ENCODE results near the gene H3-3A. TPM values are rescaled to one million over a fixed set of nuclear protein-coding genes. Genes with fewer than 3 reads are reported as not detected.

H3-3A gene
- total and polyA plus RNA-seq, 5 donors from 2014 or later, result 408 to 1,137 (median 967) TPM

DNA sequence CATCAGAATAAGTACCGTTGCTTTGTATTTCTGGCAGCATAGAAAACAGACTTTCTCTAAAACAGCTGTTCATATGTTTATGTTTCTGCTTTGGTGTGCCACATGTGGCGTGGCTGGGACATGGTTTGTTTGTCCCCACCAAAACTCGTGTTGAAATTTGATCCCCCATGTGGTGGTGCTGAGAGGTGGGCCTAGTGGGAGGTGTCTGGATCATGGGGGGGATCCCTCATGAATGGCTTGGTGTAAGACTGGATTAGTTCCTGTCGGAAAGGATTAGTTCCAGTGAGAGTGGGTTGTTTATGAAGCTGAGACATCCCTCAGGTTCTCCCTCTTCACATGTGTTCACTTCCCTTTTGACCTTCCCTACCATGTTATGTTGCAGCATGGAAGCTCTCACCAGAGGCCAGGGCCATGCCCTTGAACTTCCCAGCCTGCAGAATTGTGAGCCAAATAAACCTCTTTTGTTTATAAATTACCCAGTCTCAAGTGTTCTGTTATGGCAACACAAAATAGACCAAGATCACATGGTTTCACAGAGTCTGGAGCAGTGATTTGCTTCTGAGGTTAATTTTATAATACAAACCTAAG, 17.9 kb upstream of the H3-3A start:
- Mint-ChIP-seq H3K27ac (no peak overlapping the region), H3K4me3 (no peak overlapping the region), H3K27me3 (peaks cover under 1% of the 10 kb centered on the region), H3K4me1 (peaks cover 0 to 5% (median under 1%) of the 10 kb centered on the region in 4 donors), H3K9me3 (no peaks in the 10 kb centered on the region), H3K36me3 (peaks cover 6% of the 10 kb centered on the region)
- no peak overlapping the region for H3K4me3 ChIP-seq (ENCODE audit: low read depth, low read length)
- H3K9me3 ChIP-seq (ENCODE audit: control insufficient read depth in 2 of 2, low read length in 2 of 2), result no peaks in the 10 kb centered on the region
- ATAC-seq (ENCODE audit: low read depth in 2 of 2) (no peak), DNase-seq (no peak)
- no peaks in the 10 kb centered on the region for H3K27me3 ChIP-seq (ENCODE audit: control insufficient read depth, insufficient read depth, low read length)
- no peaks in the 10 kb centered on the region for H3K4me1 ChIP-seq (ENCODE audit: control insufficient read depth, insufficient read depth, low read length, poor library complexity, severe bottlenecking)
- H3K27ac ChIP-seq (ENCODE audit: insufficient read depth, low read length, poor library complexity, severe bottlenecking), result no peak overlapping the region
- H3K36me3 ChIP-seq (ENCODE audit: control insufficient read depth, insufficient read depth, low read length), result no peaks in the 10 kb centered on the region

DNA sequence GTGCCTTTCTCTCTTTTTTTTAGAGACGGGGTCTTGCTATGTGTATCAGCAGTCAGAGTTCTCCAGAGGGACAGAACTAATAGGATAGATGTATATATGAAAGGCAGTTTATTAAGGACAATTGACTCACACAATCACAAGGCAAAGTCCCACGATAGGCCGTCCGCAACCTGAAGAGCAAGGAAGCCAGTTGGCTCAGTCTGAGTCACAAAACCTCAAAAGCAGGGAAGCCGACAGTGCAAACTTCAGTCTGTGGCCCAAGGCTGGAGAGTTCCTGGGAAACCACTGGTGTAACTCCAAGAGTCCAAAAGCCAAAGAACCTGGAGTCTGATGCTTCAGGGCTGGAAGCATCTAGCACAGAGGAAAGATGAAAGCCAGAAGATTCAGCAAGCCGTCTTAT, 16.3 kb upstream of the H3-3A start:
- H3K27ac ChIP-seq (ENCODE audit: insufficient read depth, low read length, poor library complexity, severe bottlenecking), result no peak overlapping the region
- H3K9me3 ChIP-seq (ENCODE audit: control insufficient read depth in 2 of 2, low read length in 2 of 2), result no peaks in the 10 kb centered on the region
- peaks cover 6% of the 10 kb centered on the region for H3K36me3 Mint-ChIP-seq
- H3K27ac Mint-ChIP-seq, result no peak overlapping the region
- H3K4me3 Mint-ChIP-seq, result no peak overlapping the region
- no peak for ATAC-seq (ENCODE audit: low read depth in 2 of 2)
- DNase-seq, result no peak
- no peaks in the 10 kb centered on the region for H3K9me3 Mint-ChIP-seq
- peaks cover 0 to 5% (median under 1%) of the 10 kb centered on the region in 4 donors for H3K4me1 Mint-ChIP-seq
- no peak overlapping the region for H3K4me3 ChIP-seq (ENCODE audit: low read depth, low read length)
- no peaks in the 10 kb centered on the region for H3K36me3 ChIP-seq (ENCODE audit: control insufficient read depth, insufficient read depth, low read length)
- no peaks in the 10 kb centered on the region for H3K4me1 ChIP-seq (ENCODE audit: control insufficient read depth, insufficient read depth, low read length, poor library complexity, severe bottlenecking)
- no peaks in the 10 kb centered on the region for H3K27me3 Mint-ChIP-seq
- H3K27me3 ChIP-seq (ENCODE audit: control insufficient read depth, insufficient read depth, low read length), result no peaks in the 10 kb centered on the region

DNA sequence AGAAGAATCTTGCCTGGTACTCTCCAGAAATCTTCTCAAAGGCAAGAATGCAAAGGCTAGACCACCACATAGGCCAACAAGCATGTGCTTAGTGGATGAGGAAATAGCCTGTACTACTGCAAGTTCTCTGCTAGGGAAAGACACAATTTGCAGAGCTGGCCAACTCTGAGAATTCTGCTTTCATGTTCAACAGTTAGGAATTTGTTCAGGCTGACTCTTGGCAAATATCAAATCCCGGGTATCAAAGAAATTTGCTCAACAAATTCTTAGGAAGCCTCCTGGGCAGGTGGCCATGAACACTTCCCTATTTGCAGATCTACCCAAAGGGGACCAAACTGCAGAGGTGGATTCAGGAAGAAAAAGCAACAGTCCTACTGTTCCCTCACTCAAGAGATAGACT, 15.0 kb upstream of the H3-3A start:
- ATAC-seq (ENCODE audit: low read depth in 2 of 2) (no peak), DNase-seq (no peak)
- Mint-ChIP-seq H3K4me1 (peaks cover 0 to 5% (median 2%) of the 10 kb centered on the region in 4 donors), H3K27me3 (no peaks in the 10 kb centered on the region), H3K9me3 (no peaks in the 10 kb centered on the region), H3K27ac (no peak overlapping the region), H3K4me3 (no peak overlapping the region), H3K36me3 (peaks cover 6% of the 10 kb centered on the region)
- Histone ChIP-seq H3K36me3 (ENCODE audit: control insufficient read depth, insufficient read depth, low read length) (no peaks in the 10 kb centered on the region), H3K4me3 (ENCODE audit: low read depth, low read length) (no peak overlapping the region), H3K27ac (ENCODE audit: insufficient read depth, low read length, poor library complexity, severe bottlenecking) (no peak overlapping the region), H3K4me1 (ENCODE audit: control insufficient read depth, insufficient read depth, low read length, poor library complexity, severe bottlenecking) (no peaks in the 10 kb centered on the region), H3K9me3 (ENCODE audit: control insufficient read depth in 2 of 2, low read length in 2 of 2) (no peaks in the 10 kb centered on the region), H3K27me3 (ENCODE audit: control insufficient read depth, insufficient read depth, low read length) (no peaks in the 10 kb centered on the region)

DNA sequence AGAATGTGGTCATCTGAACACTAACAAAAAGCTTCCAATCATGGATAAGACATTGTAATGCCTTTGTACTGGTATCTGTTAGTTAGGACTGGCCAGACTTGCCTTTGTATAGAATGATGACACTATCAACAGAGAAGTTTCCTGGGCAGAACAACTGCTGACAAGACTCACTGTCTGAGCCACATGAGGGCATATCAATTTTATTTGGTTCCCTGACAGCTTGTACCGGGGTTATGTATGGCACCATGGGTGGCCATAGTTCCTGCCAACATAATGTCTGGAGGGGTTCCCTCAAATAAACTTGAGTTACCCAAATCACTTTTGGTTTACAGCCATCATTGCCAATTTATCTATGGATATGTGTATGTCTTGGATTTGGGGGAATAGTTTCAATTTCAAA, 13.6 kb upstream of the H3-3A start:
- H3K9me3 Mint-ChIP-seq, result no peaks in the 10 kb centered on the region

DNA sequence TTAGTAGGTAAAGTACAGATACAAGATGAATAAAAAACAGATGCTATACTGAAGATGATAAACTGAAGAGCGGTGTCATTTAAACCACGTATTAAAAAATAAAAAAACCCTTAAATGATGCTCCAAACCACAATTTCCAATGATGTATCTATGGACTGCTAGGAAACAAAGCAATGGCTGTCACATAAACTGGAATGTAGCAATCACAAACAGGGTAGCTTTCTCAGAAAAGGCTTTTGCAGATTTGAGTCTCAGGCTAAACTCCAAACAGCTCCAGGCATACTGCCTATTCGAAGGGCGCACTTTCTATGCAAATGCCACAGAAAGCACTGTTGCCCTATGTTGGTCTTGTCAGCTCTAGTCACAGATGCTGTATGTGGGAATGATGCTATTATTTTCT, 12.4 kb upstream of the H3-3A start:
- no peaks in the 10 kb centered on the region for H3K4me1 ChIP-seq (ENCODE audit: control insufficient read depth, insufficient read depth, low read length, poor library complexity, severe bottlenecking)
- Mint-ChIP-seq H3K27ac (no peak overlapping the region), H3K27me3 (no peaks in the 10 kb centered on the region), H3K4me1 (peaks cover 0 to 3% (median 0%) of the 10 kb centered on the region in 4 donors), H3K36me3 (peaks cover 4% of the 10 kb centered on the region), H3K9me3 (no peaks in the 10 kb centered on the region), H3K4me3 (no peak overlapping the region)
- H3K9me3 ChIP-seq (ENCODE audit: control insufficient read depth in 2 of 2, low read length in 2 of 2), result no peaks in the 10 kb centered on the region
- no peak overlapping the region for H3K4me3 ChIP-seq (ENCODE audit: low read depth, low read length)
- no peak for ATAC-seq (ENCODE audit: low read depth in 2 of 2)
- no peaks in the 10 kb centered on the region for H3K36me3 ChIP-seq (ENCODE audit: control insufficient read depth, insufficient read depth, low read length)
- no peak for DNase-seq
- H3K27me3 ChIP-seq (ENCODE audit: control insufficient read depth, insufficient read depth, low read length), result no peaks in the 10 kb centered on the region
- no peak overlapping the region for H3K27ac ChIP-seq (ENCODE audit: insufficient read depth, low read length, poor library complexity, severe bottlenecking)

More for the DNA sequence above, 13.6 kb upstream of the H3-3A start:
- H3K4me3 ChIP-seq (ENCODE audit: low read depth, low read length), result no peak overlapping the region
- no peak overlapping the region for H3K27ac ChIP-seq (ENCODE audit: insufficient read depth, low read length, poor library complexity, severe bottlenecking)
- no peaks in the 10 kb centered on the region for H3K36me3 ChIP-seq (ENCODE audit: control insufficient read depth, insufficient read depth, low read length)
- ATAC-seq (ENCODE audit: low read depth in 2 of 2) (no peak), DNase-seq (no peak)
- Mint-ChIP-seq H3K36me3 (peaks cover 6% of the 10 kb centered on the region), H3K4me3 (no peak overlapping the region), H3K4me1 (peaks cover 0 to 3% (median under 1%) of the 10 kb centered on the region in 4 donors), H3K27ac (no peak overlapping the region), H3K27me3 (no peaks in the 10 kb centered on the region)
- H3K4me1 ChIP-seq (ENCODE audit: control insufficient read depth, insufficient read depth, low read length, poor library complexity, severe bottlenecking), result no peaks in the 10 kb centered on the region
- H3K9me3 ChIP-seq (ENCODE audit: control insufficient read depth in 2 of 2, low read length in 2 of 2), result no peaks in the 10 kb centered on the region
- H3K27me3 ChIP-seq (ENCODE audit: control insufficient read depth, insufficient read depth, low read length), result no peaks in the 10 kb centered on the region

DNA sequence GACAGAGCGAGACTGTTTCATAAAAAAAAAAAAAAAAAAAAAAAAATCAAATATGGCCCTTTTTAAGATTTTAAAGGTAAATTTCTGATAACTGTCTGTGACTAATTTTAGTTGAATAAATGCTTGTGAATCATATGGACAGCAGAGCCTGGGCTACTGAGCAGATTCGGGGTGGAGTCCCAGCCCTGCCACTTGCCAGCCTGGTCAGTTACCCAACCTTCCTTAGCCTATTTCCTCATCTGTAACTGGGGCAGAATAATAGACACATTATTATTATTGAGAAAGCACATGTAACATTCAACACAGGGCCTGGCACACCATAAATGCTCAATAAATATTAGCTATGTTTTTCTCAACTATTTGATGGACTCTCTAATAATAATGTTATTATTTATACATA, 11.2 kb upstream of the H3-3A start:
- H3K4me1 Mint-ChIP-seq, result peaks cover 0 to 6% (median 0%) of the 10 kb centered on the region in 4 donors
- no peaks in the 10 kb centered on the region for H3K9me3 Mint-ChIP-seq
- no peak overlapping the region for H3K4me3 Mint-ChIP-seq
- no peaks in the 10 kb centered on the region for H3K4me1 ChIP-seq (ENCODE audit: control insufficient read depth, insufficient read depth, low read length, poor library complexity, severe bottlenecking)
- H3K4me3 ChIP-seq (ENCODE audit: low read depth, low read length), result no peak overlapping the region
- no peaks in the 10 kb centered on the region for H3K27me3 ChIP-seq (ENCODE audit: control insufficient read depth, insufficient read depth, low read length)
- H3K27me3 Mint-ChIP-seq, result no peaks in the 10 kb centered on the region
- H3K36me3 Mint-ChIP-seq, result peaks cover 4% of the 10 kb centered on the region
- DNase-seq (no peak), ATAC-seq (ENCODE audit: low read depth in 2 of 2) (no peak)
- no peaks in the 10 kb centered on the region for H3K9me3 ChIP-seq (ENCODE audit: control insufficient read depth in 2 of 2, low read length in 2 of 2)
- no peak overlapping the region for H3K27ac Mint-ChIP-seq
- no peak overlapping the region for H3K27ac ChIP-seq (ENCODE audit: insufficient read depth, low read length, poor library complexity, severe bottlenecking)
- peaks cover 3% of the 10 kb centered on the region for H3K36me3 ChIP-seq (ENCODE audit: control insufficient read depth, insufficient read depth, low read length)

DNA sequence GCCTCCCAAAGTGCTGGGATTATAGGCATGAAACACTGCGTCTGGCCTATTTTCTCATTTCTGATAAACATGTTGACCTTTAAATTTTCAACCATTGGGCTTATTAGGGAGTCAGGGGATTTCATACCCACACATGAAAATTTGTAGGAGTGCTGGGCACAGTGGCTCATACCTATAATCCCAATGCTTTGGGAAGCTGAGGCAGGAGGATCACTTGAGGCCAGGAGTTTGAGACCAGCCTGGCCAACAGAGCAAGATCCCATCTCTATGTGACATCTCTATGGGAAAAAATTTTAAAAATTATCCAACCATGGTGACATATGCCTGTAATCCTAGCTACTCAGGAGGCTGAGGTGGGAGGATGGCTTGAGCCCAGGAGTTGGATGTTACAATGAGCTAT, 10.5 kb upstream of the H3-3A start:
- Mint-ChIP-seq H3K9me3 (no peaks in the 10 kb centered on the region), H3K27ac (no peak overlapping the region), H3K36me3 (peaks cover 4% of the 10 kb centered on the region), H3K27me3 (no peaks in the 10 kb centered on the region), H3K4me3 (no peak overlapping the region), H3K4me1 (peaks cover 0 to 8% (median 0%) of the 10 kb centered on the region in 4 donors)
- Histone ChIP-seq H3K36me3 (ENCODE audit: control insufficient read depth, insufficient read depth, low read length) (peaks cover 3% of the 10 kb centered on the region), H3K9me3 (ENCODE audit: control insufficient read depth in 2 of 2, low read length in 2 of 2) (no peaks in the 10 kb centered on the region), H3K4me3 (ENCODE audit: low read depth, low read length) (no peak overlapping the region), H3K27ac (ENCODE audit: insufficient read depth, low read length, poor library complexity, severe bottlenecking) (no peak overlapping the region), H3K27me3 (ENCODE audit: control insufficient read depth, insufficient read depth, low read length) (no peaks in the 10 kb centered on the region), H3K4me1 (ENCODE audit: control insufficient read depth, insufficient read depth, low read length, poor library complexity, severe bottlenecking) (no peaks in the 10 kb centered on the region)
- DNase-seq (no peak), ATAC-seq (ENCODE audit: low read depth in 2 of 2) (no peak)

DNA sequence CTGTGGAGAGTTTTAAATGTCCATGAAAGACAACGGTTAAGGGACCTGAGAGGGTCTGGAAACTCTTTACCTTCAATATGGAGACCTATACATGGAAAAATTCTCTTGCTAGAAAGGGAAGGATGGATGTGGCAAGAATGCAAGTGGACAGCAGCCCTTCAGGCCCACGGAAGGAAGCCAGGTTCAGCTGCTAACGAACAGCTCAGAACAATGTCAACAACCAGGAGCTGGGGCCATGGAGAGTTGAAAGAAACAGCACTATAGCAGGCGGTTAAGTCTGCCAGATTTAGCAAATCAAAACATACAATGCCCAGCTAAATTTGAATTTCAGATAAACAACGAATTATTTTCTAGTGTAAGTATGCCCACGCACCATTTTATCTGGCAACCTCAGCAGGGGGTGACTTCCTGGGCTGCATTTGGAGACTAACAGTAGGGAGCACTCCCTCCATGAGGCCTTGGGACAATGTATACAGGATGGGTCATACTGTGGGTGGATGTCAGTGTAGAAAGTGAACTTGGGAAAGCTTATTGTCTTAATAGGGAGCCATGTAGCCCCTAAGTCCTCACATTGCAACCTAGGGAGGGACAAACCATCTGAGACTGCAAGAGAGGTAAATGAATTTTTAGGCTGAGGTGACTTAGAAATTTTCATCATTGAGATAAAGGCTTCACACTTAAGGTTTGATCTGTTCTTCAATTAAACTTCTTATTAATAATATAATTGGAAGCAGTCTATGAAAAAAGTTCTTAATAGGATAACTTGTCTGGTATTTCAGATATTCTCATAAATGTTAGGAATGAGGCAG, 7.8 kb upstream of the H3-3A start:
- Histone ChIP-seq H3K27me3 (ENCODE audit: control insufficient read depth, insufficient read depth, low read length) (no peaks in the 10 kb centered on the region), H3K9me3 (ENCODE audit: control insufficient read depth in 2 of 2, low read length in 2 of 2) (no peaks in the 10 kb centered on the region), H3K36me3 (ENCODE audit: control insufficient read depth, insufficient read depth, low read length) (peaks cover 3% of the 10 kb centered on the region), H3K4me3 (ENCODE audit: low read depth, low read length) (no peak overlapping the region), H3K4me1 (ENCODE audit: control insufficient read depth, insufficient read depth, low read length, poor library complexity, severe bottlenecking) (no peaks in the 10 kb centered on the region), H3K27ac (ENCODE audit: insufficient read depth, low read length, poor library complexity, severe bottlenecking) (no peak overlapping the region)
- no peak overlapping the region for H3K4me3 Mint-ChIP-seq
- DNase-seq (no peak), ATAC-seq (ENCODE audit: low read depth in 2 of 2) (no peak)
- peaks cover 14% of the 10 kb centered on the region for H3K36me3 Mint-ChIP-seq
- no peaks in the 10 kb centered on the region for H3K27me3 Mint-ChIP-seq
- no peaks in the 10 kb centered on the region for H3K9me3 Mint-ChIP-seq
- H3K27ac Mint-ChIP-seq, result peak overlapping the region in 2 of 3 donors; percentile 6 to 12
- H3K4me1 Mint-ChIP-seq, result peaks cover 0 to 12% (median 6%) of the 10 kb centered on the region in 4 donors

All from CD4-positive, CD25-positive, alpha-beta regulatory T cell (primary cell).